ENCODE measurements around the gene HLA-DQA2.
"Not testable (repeated sequence)": the region's sequence is repeated elsewhere in the genome, so short reads cannot be mapped to it uniquely, and the experiment has no call there.

The HLA-DQA2 gene

GRCh38 chr6:32772656-32773055 is 31.5 kb downstream of the HLA-DQA2 start:
- intact Hi-C loops (cut with DNase I) = no loop called here
- DNase-seq = no peak

- intact Hi-C loops (cut with DNase I) = no loop called here
- DNase-seq = no peak
Observed at GRCh38 chr6:32774426-32774825, 33.2 kb downstream of the HLA-DQA2 start.

- DNase-seq = no peak
- intact Hi-C loops (cut with DNase I) = no loop called here
Observed at GRCh38 chr6:32775071-32775470, 33.9 kb downstream of the HLA-DQA2 start.

GRCh38 chr6:32779036-32779435 is 37.8 kb downstream of the HLA-DQA2 start:
- intact Hi-C loops (cut with DNase I) = no loop called here
- no peak for DNase-seq

- DNase-seq; intact Hi-C loops (cut with DNase I): not testable (repeated sequence)
Observed at GRCh38 chr6:32782923-32783322, 41.7 kb downstream of the HLA-DQA2 start.

GRCh38 chr6:32785781-32786533 is 44.8 kb downstream of the HLA-DQA2 start:
- DNase-seq = peak in 26 of 42 donors; percentile 8 to 65 (median 32)
- intact Hi-C loops (cut with DNase I) = no loop called here

- no peak for DNase-seq
- intact Hi-C loops (cut with DNase I) = loop anchor here (5.0 kb wide), 1 partner anchor 378 kb away; no protein-coding TSS in a partner anchor
Observed at GRCh38 chr6:32790306-32790705, 49.1 kb downstream of the HLA-DQA2 start.

- intact Hi-C loops (cut with DNase I) = loop anchor here (5.0 kb wide), 1 partner anchor 381 kb away; no protein-coding TSS in a partner anchor
- no peak for DNase-seq
Observed at GRCh38 chr6:32792901-32793435, 51.8 kb downstream of the HLA-DQA2 start.

- DNase-seq = no peak
- intact Hi-C loops (cut with DNase I) = loop anchor here (5.0 kb wide), 1 partner anchor 382 kb away; no protein-coding TSS in a partner anchor
Observed at GRCh38 chr6:32794510-32794909, 53.3 kb downstream of the HLA-DQA2 start.

Measured in head of caudate nucleus (tissue), 42 donors.